NCI-H1436 (cell line): ENCODE data around the gene APOL1.
"Not testable (repeated sequence)": the region's sequence is repeated elsewhere in the genome, so short reads cannot be mapped to it uniquely, and the experiment has no call there.

Source experiments
- DNase-seq: peaks from one replicate; lab custom pipeline; 2025; lab: John Stamatoyannopoulos, UW

The APOL1 gene

GRCh38 chr22:36252754-36253522, at the start of gene APOL1:
Gene APOL1 (plus strand): TSS chr22:36253133. CDS start chr22:36254956, 1,823 bp downstream.
- DNase-seq: no peak

- not testable (repeated sequence) for DNase-seq
Observed at GRCh38 chr22:36203441-36203840, 49.5 kb upstream of the APOL1 start.

GRCh38 chr22:36204001-36204631, 48.8 kb upstream of the APOL1 start:
- no peak for DNase-seq

GRCh38 chr22:36204632-36205015, 48.3 kb upstream of the APOL1 start:
- no peak for DNase-seq

- not testable (repeated sequence) for DNase-seq
Observed at GRCh38 chr22:36205573-36205972, 47.4 kb upstream of the APOL1 start.

- no peak for DNase-seq
Observed at GRCh38 chr22:36206255-36206654, 46.7 kb upstream of the APOL1 start.

GRCh38 chr22:36208162-36208765, 44.7 kb upstream of the APOL1 start:
- no peak for DNase-seq

GRCh38 chr22:36208914-36209313, 44.0 kb upstream of the APOL1 start:
- DNase-seq: no peak

GRCh38 chr22:36209488-36209908, 43.4 kb upstream of the APOL1 start:
- not testable (repeated sequence) for DNase-seq

GRCh38 chr22:36210224-36210623, 42.7 kb upstream of the APOL1 start:
- no peak for DNase-seq

- DNase-seq: no peak
Observed at GRCh38 chr22:36211237-36211861, 41.6 kb upstream of the APOL1 start.

- DNase-seq: no peak
Observed at GRCh38 chr22:36212901-36213300, 40.0 kb upstream of the APOL1 start.

- no peak for DNase-seq
Observed at GRCh38 chr22:36213586-36213985, 39.3 kb upstream of the APOL1 start.

- no peak for DNase-seq
Observed at GRCh38 chr22:36215981-36216380, 37.0 kb upstream of the APOL1 start.

- DNase-seq: no peak
Observed at GRCh38 chr22:36218648-36219193, 34.2 kb upstream of the APOL1 start.

GRCh38 chr22:36220451-36220921, 32.4 kb upstream of the APOL1 start:
- no peak for DNase-seq

GRCh38 chr22:36221799-36222751, 30.9 kb upstream of the APOL1 start:
- DNase-seq: no peak

- DNase-seq: no peak
Observed at GRCh38 chr22:36222887-36223450, 30.0 kb upstream of the APOL1 start.

GRCh38 chr22:36223504-36223903, 29.4 kb upstream of the APOL1 start:
- DNase-seq: no peak

GRCh38 chr22:36224245-36224644, 28.7 kb upstream of the APOL1 start:
- no peak for DNase-seq
